Fibroblast of skin of left biceps (primary cell): ENCODE measurements around the gene NUFIP2.
"Not testable (repeated sequence)": the region's sequence is repeated elsewhere in the genome, so short reads cannot be mapped to it uniquely, and the experiment has no call there.

Experiments used
- DNase-seq, 2 experiments: peaks; one replicate each; pipeline ENCODE4 v3.0.0-alpha.2; 2013; ENCODE audit warnings: low read depth in 2 of 2

NUFIP2 gene

DNA sequence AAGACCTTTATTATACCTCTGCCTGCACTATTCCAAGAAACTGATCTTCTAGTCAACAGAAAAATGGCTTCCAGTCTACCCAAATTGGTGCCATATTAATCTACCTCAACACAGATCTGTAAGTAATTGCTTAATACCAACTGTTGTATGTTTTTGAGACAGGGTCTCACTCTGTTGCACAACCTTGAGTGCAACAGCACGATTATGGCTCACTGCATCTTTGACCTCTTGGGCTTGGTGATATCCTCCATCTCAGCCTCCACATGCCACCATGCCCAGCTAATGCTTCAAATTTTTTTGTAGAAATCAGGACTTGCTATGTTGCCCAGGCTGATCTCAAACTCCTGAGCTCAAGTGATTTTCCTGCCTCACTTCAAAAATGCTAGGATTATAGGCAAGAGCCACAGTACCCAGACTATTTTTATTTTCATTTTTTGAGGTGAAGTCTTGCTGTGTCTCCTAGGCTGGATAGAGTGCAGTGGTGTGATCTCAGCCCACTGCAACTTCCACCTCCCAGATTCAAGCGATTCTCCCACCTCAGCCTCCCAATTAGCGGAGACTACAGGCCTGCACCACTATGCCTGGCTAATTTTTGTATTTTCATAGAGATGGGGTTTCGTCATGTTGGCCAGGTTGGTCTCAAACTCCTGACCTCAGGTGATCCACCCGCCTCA is 14.4 kb downstream of the NUFIP2 start:
- no peak for DNase-seq

DNA sequence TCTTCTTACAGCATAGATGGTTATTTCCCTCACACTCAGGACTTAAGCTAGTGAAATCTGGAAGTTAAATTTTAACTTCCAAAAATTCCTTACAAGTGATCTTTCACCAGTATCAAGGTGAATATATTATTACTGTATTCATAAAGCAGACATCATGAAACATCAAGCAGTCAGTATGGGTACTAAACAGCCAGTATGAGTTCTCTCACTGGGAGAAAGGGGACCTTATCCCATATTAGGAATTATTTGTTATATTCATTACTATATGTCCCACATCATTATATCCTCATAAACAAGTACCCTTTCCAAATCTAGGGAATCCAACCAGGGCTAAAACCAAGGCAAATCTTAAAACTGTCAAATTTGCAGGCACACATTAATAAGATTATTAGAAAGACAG is 15.3 kb downstream of the NUFIP2 start:
- no peak for DNase-seq

DNA sequence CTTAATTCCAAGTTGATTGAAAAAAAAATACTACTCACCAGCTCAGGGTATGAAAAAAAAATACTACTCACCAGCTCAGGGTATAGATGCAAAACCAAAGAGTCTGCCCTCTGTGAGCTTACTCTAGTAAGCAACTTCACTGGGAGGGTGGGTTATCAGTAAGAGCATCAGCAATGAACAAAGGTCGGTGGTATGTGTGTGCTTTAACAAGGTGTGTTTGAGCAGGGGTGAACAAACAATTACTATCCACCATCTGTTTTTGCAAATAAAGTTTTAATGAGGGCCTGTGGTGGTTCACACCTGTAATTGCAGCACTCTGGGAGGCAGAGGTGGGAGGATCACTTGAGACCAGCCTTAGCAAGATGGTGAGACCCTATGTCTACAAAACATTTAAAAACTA is 20.0 kb downstream of the NUFIP2 start:
- no peak for DNase-seq

DNA sequence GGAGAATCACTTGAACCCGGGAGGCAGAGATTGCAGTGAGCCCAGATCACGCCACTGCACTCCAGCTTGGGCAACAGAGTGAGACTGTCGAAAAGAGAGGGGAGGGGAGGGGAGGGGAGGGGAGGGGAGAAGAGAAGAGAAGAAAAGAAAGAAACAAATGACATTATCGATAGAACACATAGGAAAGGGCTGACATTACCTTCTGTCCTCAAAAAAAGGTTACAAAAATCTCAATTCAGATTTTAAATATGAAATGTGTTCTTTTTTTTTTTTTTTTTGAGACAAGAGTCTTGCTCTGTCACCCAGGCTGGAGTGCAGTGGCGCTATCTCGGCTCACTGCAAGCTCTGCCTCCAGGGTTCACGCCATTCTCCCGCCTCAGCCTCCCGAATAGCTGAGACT is 22.0 kb downstream of the NUFIP2 start:
- not testable (repeated sequence) for DNase-seq

DNA sequence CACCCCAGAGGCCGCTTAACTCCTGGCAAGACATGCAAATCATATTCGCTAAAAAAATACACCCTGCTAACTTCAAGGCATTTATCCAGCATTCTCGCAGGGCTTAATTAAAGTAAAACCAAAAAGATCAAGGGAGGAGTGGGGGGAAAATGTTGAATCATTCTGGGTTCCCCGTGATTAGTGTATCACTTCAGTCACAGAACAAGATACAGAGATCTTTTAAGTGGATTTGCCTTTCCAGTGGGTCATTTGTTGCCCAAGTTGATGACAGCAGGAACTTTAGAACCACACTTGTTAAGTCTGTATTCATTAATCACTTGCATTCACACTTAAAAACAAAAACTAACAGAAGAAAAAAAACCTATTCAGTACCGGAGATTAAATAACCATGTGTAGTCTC is 30.0 kb downstream of the NUFIP2 start:
- DNase-seq = no peak

DNA sequence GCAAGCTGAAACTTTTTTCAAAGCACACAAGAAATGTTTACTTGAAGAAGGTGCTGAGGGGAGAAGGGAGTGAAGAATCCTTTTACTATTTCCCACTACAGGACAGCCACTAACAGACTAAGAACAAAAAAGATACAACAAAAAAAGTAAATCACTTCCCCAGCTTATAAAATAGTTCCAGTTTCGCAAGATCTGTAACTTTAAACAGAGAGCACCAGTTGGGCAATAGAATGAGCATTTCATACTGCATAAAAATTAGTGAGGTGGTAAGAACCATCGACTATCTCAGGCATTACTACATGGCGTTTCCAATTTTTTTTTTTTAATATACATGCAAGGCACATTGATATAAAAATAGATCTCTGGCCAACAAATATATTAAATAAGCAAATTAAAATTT is 36.2 kb downstream of the NUFIP2 start:
- no peak for DNase-seq

DNA sequence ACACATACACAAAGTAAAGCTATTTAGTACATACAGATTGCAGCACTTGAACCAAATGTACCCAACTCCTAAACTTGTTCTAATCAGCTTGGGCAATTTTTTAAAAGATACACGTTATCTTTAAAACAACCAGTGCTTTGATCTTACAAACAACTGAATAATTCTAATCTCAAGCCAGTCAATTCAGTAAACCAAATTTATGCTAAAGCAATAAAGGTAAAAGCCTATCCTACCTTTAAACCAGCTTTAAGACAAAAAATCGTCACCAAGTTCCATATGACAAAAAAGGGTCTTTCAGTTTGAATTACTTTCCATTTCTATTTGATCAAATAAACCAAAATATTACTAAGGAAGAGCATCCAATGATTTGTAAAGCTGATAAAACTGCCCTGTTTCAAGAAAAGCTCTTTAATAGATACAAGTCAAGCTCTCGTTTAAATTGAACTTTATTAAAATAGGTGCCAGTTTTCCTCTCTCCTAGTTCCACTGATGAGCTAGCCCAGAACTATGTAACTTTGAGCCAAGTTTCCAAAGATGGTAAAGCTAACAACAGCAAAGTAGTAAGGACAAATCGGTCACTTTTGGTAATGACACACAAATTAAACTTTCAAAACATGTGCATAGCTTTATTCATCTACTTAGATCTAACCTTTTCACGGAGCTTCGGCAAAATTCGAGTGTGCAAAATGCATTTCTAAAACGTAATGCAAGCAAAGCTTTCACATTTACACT is 37.0 kb downstream of the NUFIP2 start:
- no peak for DNase-seq

DNA sequence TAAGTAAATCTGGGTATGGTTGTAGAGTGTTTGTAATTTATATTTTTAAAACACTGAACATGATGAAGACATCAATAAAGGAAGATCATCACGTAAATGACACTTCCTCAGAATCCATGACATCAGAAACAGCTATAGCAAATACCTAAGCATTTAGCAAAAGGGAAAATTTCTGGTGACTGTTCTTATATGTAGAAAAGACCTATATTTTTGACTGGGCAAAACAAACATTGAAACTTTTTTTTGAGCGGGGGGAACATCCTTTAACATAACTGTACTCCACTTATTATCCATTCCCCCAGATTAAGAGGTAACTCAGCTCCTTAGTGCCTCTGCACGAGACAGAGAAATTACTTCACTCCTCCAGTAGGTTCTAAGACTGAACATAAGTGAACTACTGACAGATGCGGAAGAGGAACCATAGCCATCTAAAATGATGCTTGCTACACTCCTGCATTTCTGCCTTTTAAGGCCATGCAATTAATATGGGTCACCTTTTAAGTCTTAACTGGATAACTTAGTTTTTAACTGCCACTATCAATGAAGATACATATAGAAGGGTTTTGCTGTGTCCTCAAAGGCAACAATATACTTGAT is 37.9 kb downstream of the NUFIP2 start:
- no peak for DNase-seq

DNA sequence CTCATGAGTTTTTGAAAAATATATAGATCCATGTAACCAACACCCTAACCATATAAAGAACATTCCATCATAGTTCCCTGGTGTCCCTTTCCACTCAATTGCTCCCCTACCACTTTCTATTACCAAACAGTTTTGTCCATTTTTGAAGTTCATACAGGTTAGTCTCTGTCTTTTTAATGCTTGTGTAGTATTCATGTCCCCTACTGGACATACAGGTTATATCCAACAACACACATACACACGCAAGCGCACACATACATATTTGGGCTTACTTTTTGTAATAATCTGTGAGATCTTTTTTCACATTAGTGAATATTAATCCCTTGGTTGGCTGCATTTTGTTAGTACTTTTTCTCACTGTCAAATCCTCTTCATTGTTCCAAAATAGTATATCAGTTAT is 40.9 kb downstream of the NUFIP2 start:
- DNase-seq = no peak

DNA sequence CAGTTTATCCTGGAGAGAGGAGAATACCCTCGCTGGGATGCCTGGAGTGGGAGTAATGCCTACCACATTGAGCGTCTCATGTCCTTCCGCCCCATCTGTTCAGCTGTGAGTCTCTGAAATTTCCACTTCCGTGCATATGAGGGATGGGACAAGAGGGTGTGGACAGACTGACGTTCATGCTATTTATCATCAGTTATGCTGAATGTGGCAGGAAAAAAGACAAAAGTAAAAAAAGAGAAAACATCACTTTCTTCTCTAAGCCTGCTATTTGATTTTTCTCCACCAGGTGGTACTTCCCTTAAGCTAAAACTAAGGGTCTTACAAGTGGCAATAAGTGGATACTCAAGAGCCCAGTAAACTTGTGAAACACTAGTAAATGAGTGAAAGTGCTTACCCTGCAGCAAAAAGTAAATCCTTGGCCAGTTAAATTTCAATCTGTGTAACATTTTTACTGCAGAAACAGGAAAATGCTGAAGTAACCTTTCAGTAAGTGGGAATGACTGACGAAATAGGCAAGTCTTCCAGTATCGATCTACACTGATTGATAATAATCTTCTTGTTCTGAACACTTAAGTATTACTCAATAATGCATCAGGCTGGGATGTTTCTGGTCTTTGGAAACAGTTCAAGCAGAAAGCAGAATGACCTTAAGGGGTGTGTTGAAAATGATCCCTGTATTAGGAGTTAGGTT is 41.7 kb downstream of the NUFIP2 start:
- DNase-seq = no peak

DNA sequence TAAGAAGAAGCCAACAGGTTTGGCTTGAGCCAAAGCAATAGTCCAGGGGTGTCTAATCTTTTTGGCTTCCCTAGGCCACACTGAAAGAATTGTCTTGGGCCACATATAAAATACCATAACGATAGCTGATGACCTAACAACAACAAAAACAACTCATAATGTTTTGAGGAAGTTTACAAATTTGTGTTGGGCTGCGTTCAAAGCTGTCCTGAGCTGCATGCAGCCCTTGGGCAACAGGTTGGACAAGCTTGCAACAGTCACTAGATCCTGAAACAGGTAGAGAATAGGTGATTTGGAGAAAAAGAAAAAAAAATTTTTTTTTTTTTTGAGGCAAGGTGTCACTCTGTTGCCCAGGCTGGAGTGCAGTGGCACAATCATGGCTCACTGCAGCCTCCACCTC is 42.8 kb downstream of the NUFIP2 start:
- no peak for DNase-seq

DNA sequence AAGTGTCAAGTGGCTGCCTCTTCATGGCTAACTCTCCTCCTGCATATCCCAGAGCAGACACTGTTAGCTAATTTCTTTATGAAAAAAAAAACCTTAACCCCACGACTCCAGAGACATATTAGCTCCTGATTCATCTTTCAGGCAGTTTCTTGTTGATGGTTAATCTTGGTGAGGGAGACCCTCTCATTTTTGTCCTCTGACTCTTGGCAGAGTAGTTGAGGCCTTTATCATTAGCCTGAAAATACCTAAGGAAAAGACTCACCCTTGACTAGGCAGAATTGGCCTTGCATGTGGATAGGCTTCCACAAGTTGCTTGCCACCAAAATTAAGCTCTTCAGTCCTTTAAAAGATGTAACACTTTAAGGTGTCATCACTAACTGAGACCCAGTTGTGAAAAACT is 43.3 kb downstream of the NUFIP2 start:
- DNase-seq = peak; percentile 63 to 65

DNA sequence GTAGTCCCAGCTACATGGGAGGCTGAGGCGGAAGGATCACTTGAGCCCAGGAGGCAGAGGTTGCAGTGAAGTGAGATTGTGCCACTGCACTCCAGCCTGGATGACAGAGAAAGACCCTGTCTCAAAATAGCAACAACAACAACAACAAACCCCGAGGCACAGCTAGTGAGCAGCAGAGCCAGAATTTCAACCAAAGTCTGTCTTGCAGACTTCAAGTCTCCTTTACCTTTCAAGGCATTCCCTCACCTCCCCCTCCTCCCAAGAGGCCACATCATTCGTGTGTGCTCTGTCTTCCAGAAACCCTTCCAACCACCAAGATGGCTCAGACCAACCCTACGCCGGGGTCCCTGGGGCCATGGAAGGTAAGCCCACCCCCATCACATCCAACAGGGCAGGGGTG is 45.1 kb downstream of the NUFIP2 start:
- no peak for DNase-seq

DNA sequence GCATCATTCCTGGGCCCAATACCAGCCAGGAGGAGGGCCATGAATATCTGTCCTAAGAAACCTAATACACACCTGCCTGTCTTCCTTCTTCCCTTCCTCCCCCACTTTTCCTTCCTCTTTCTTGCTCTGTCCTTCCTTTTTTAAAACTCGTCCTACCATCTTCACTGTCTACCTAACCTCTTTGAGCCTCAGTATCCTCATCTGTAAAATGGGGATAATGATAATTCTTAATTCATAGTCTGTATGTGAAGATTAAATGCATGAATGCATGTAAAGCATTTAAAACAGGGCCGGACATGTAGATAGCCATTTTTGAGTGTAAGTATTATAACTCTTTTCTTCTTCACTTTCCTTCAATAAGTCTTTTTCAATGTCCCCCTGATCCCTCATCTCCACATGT is 46.7 kb downstream of the NUFIP2 start:
- no peak for DNase-seq

DNA sequence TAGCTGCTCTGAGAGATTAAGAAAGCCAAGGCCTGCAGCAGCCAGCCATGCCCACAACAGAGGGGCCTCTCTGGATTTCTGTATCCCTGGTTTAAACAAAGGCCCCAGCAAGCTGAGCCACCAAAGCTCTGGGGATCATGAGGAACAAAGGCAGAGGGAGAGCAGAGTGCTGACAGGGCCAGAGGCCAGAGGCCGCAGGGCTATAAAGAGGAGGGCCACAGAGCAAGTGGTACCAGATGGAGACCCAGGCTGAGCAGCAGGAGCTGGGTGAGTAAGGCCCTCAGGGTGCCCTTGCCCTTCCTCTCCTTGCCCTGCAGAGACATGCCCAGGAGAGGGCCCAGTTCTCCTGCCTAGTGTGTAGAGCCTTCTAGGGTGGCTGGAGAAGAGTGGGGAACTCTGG is 47.3 kb downstream of the NUFIP2 start, which contains the start of gene CRYBA1:
Gene CRYBA1 (plus strand): TSS at position 232 of the 400 bp plus-strand sequence. CDS start 5 bp downstream, at position 237.
- no peak for DNase-seq

DNA sequence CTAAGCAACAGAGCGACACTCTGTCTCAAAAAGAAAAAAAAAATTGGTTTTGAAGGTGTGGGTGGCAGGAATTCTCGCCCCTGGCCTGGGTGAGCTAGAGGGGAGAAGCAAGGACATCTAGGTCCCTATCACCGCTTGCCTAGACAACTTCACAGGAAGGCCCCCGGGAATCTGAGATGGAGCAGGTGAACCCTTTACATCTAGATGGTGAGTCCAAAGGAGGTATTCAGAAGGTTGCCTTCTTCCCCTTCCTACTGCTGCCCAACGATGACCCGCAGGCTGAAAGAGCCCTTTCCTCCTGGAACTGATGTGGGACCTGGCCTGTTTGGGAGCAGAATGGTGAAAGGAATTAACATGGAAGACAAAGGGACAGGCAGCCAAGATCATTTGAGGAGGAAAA is 48.5 kb downstream of the NUFIP2 start:
- DNase-seq = no peak

DNA sequence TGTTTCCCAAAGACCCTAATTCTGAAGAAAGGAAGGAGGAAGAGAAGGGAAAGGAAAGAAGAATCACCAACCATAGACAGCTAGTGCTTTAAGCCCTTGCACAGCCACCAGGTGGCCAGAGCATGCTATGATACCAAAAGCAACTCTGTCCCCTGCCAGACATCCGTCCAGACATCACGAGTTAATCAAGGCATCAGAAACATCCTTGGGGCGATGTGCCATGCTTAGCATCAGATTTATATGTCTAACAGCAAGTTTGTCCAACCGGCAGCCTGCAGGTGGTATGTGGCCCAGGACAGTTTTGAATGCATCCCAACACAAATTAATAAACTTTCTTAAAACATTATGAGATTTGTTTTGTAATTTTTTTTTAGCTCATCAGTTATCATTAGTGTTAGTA is 50.2 kb downstream of the NUFIP2 start:
- DNase-seq = no peak

DNA sequence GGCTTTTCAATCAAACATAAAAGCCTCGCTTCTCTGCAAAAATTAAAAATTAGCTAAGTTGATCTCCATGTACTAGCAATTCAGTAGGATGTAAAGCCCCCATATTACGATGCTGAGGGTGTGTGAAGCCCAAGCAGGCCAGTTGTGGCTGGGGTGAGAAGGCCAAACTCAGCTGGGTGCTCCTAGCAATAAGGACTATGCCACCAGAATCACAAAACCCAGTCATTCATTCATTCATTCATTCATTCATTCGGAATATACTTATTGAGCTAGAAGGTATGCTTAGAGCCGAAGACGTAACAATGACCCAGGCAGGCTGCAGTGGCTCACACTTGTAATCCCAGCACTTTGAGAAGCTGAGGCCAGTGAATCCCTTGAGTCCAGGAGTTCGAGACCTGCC is 51.2 kb downstream of the NUFIP2 start:
- DNase-seq = no peak

DNA sequence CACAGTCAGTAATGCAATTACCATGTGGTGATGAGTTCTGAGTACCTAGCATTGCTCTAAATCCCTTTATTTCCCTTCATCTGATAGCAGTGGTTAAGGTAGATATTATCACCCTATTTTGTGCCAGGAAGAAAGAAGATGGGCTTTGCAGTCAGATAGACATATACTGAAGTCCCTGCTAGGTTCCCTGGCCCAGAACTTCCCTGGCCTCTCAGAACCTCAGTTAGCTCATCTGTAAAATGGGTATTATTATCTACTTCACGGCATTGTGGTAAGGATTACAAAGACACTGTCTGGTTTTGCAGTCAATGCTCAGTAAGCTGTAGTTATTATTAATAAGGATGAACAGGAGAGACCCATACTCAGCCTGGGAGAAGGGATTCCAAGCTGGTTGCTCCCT is 51.9 kb downstream of the NUFIP2 start:
- no peak for DNase-seq

DNA sequence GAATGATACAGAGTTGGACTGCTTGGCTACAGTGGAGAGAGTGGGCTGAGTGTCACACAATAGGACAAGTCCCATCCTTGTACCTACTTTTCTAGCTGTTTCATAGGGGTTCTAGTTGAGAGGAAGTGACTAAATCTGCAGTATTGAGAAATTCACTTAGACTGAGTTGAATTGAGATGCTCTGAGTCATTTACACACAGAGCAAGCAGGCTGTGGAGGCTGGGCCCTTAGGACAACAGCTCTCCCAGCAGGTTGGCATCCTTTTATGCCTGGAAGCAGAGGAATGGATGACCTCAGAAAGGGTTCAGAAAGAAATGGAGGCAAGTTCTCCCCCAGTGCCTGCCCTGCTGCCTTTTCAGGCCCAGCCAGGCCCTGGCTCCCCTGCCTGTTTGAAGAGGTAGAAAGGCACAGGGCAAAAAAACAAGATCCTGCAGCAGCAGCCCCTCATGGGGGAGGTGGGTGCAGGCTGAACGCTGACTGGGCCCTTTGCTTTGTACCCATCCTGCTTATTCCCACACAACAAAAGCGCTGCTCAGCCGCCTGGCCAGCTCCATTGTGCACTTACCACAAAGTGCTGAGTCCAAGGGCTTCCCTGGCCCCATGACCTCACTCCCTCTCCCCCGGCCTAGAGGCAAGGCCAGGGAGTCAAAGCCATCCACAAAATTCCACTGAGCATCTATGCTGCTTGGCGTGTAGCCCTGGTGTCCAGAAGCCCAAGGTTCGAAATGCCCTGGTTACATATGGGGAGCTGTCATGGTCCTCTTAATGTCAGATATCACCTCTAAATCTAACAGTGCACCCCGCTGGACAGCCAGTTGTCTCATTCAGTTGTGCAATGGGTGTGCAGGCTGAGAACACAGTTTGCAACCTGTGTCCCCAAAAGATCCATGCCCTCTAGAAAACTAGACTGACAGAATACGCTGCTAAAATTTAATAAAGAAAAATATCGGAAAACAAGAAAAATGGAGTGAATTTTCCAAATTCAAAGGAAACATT is 52.7 kb downstream of the NUFIP2 start:
- DNase-seq = peak; percentile 89 to 90

DNA sequence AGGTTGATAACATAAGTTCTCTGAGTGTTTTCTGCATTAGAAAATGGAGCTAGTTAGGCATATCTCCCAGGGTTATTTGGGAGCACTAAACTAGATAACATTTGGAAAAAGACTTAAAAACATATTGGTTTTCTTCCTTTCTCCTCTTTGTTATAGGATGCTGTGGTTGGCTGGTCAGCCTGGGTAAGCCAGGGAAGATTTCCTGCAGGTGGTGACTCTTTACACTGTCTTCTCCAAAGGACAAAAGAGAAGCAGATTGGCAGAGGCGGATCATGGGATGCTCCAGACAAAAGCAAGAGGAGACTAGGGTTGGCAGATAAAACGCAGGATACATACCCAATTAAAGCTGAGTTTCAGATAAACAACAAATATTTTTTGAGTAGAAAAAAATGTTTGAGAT is 53.5 kb downstream of the NUFIP2 start:
- no peak for DNase-seq
